ENCODE measurements around the gene SOX15. TPM values are rescaled to one million over a fixed set of nuclear protein-coding genes. Genes with fewer than 3 reads are reported as not detected.

SOX15 gene
- total and polyA plus RNA-seq, 2 of the 4 experiments (the other 2 are of a cell fraction) = 0.18 to 0.62 TPM

DNA sequence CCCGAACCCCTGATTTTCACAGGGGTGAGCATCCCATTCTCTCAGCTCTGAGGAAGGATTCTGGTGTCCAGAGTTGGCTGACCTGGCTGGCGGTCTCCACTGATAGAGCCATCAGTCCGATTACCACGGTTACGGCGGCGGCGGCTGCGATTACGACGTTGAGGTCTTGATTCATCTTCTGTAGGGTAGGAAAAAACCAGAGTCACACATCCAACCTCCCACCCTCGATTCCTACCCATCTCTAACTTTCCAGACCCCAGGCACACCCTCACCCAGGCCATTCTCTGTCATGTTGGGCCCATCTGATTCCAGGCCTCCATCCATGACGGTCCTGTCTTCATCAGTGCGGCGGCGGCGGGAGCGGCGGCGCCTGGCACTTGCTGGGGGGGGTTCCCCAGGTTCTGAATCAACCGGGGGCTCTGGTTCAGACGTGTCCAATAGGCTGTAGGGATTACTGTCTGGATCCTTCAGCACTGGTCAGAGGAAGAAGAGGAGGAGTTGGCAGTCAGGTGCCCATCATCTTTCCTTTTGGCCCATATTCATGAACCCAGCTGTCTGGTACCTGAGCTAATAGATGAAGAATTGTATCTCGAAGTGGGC, 2.6 kb upstream of the SOX15 start:
- H3K4me3 ChIP-seq (ENCODE audit: insufficient read depth, low read depth, low read length) = no peak overlapping the region
- H3K4me2 ChIP-seq (ENCODE audit: low read depth, low read length) = no peak overlapping the region
- ChIA-PET POLR2A (ENCODE audit: unreplicated experiment) (no interaction called here), CTCF (no interaction called here)
- in situ Hi-C loops (cut with MboI; ENCODE audit: low sequenced_read_pairs) (no loop called here), intact Hi-C loops (cut with micrococcal nuclease) (no loop called here), dilution Hi-C loops (cut with HindIII; ENCODE audit: low sequenced_read_pairs, unreplicated experiment) (no loop called here)
- peaks cover 22% of the 10 kb centered on the region for H3K4me1 ChIP-seq (ENCODE audit: control insufficient read depth, insufficient read depth, low read length)
- H2AK5ac ChIP-seq (ENCODE audit: low read depth, low read length) = no peak overlapping the region
- H3K9me1 ChIP-seq (ENCODE audit: insufficient read depth, low read length) = no peaks in the 10 kb centered on the region
- no peaks in the 10 kb centered on the region for H3K27me3 ChIP-seq (ENCODE audit: control insufficient read depth, insufficient read depth, low read length)
- H4K91ac ChIP-seq (ENCODE audit: insufficient read depth, low read depth, low read length) = no peak overlapping the region
- no peak for DNase-seq
- H4K5ac ChIP-seq (ENCODE audit: low read depth, low read length) = no peak overlapping the region
- ATAC-seq (ENCODE audit: low read depth) = no peak
- H4K20me1 ChIP-seq (ENCODE audit: insufficient read depth, low read length) = peaks cover 9% of the 10 kb centered on the region
- no peak overlapping the region for H3K18ac ChIP-seq (ENCODE audit: low read depth, low read length)
- no peak overlapping the region for H4K8ac ChIP-seq (ENCODE audit: low read depth in 2 of 2, low read length in 2 of 2)
- no peak overlapping the region for H2AFZ ChIP-seq (replicated peaks; ENCODE audit: low read length, poor library complexity)
- H3K36me3 ChIP-seq (ENCODE audit: control insufficient read depth, insufficient read depth, low read length) = peaks cover 61% of the 10 kb centered on the region
- WGBS, 2 experiments (ENCODE audit: extremely low coverage in 2 of 2, insufficient read length in 1 of 2) = no CpG with 5 or more reads among the region's 23 CpGs
- no peak overlapping the region for H3K14ac ChIP-seq (replicated peaks; ENCODE audit: low read depth, low read length)
- no peak overlapping the region for H3K27ac ChIP-seq (ENCODE audit: insufficient read depth, low read length)
- H2AK9ac ChIP-seq (replicated peaks; ENCODE audit: low read depth, low read length, poor library complexity) = no peak overlapping the region
- no peak overlapping the region for H2BK15ac ChIP-seq (ENCODE audit: low read depth, low read length)
- H2BK5ac ChIP-seq (ENCODE audit: low read depth, low read length, poor library complexity, severe bottlenecking) = no peak overlapping the region
- H3K9ac ChIP-seq (ENCODE audit: low read depth, low read length) = no peak overlapping the region
- no peak overlapping the region for H3K23ac ChIP-seq (ENCODE audit: low read depth, low read length)
- H3K9me3 ChIP-seq (ENCODE audit: control insufficient read depth, insufficient read depth, low read length) = no peaks in the 10 kb centered on the region
- no peak for TF ChIP-seq BHLHE40 (IDR thresholded peaks at IDR 0.05; ENCODE audit: low read depth, low read length)
- TF ChIP-seq, protein P1, sequence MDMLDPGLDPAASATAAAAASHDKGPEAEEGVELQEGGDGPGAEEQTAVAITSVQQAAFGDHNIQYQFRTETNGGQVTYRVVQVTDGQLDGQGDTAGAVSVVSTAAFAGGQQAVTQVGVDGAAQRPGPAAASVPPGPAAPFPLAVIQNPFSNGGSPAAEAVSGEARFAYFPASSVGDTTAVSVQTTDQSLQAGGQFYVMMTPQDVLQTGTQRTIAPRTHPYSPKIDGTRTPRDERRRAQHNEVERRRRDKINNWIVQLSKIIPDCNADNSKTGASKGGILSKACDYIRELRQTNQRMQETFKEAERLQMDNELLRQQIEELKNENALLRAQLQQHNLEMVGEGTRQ (IDR thresholded peaks at IDR 0.05; ENCODE audit: low read depth, low read length) = no peak
- BruUV-seq (replicated peaks) = no TSS peak
- H2BK120ac ChIP-seq (ENCODE audit: low read depth, low read length) = no peak overlapping the region
- no peak overlapping the region for H3K4ac ChIP-seq (ENCODE audit: low read depth, low read length)
- H2BK20ac ChIP-seq (ENCODE audit: low read depth, low read length) = no peak overlapping the region
- no peak overlapping the region for H3K56ac ChIP-seq (ENCODE audit: extremely low read depth, insufficient read depth, low read length)
- H3K79me1 ChIP-seq (ENCODE audit: low read depth in 1 of 2, low read length in 2 of 2) = peaks cover 13 to 41% of the 10 kb centered on the region in 2 experiments
